Keratinocyte (primary cell): ENCODE data around the gene NPPA. TPM values are rescaled to one million over a fixed set of nuclear protein-coding genes. Genes with fewer than 3 reads are reported as not detected.

ENCODE experiments used
- DNase-seq: peaks from one replicate; pipeline ENCODE4 v3.0.0-alpha.2; 2011; ENCODE audit warnings: low read depth, missing footprints, low spot score
- FAIRE-seq: peaks from 2 replicates; lab custom pipeline; 2011; peaks lifted over from hg19 to GRCh38; lab: Jason Lieb, UNC
- H2AFZ ChIP-seq: 2 replicates; pipeline ENCODE4 v1.6.0; 2012; ENCODE audit warnings: low read length, control low read depth, inconsistent platforms; ENCODE audit not compliant: control insufficient read depth
- H3K27ac ChIP-seq: 2 replicates; pipeline ENCODE4 v1.5.1; 2011; ENCODE audit warnings: low read length; ENCODE audit not compliant: control insufficient read depth, insufficient read depth
- H3K27me3 ChIP-seq: 3 replicates; pipeline ENCODE4 v1.6.0; 2011; ENCODE audit warnings: low read length; ENCODE audit not compliant: control insufficient read depth, insufficient read depth; ENCODE audit errors: extremely low read depth
- H3K36me3 ChIP-seq, 2 experiments: 2 replicates in 1 of 2; 3 replicates in 1 of 2; pipeline ENCODE4 v1.5.1; 2011; ENCODE audit warnings: low read length in 2 of 2, mild to moderate bottlenecking in 1 of 2; ENCODE audit not compliant: control insufficient read depth in 2 of 2, insufficient read depth in 2 of 2; ENCODE audit errors: extremely low read depth in 1 of 2
- H3K4me1 ChIP-seq: 3 replicates; pipeline ENCODE4 v1.5.1; 2011; ENCODE audit warnings: low read length; ENCODE audit not compliant: control insufficient read depth, insufficient read depth; ENCODE audit errors: extremely low read depth
- H3K4me2 ChIP-seq: 3 replicates; pipeline ENCODE4 v1.6.0; 2011; ENCODE audit warnings: low read depth, low read length; ENCODE audit not compliant: control insufficient read depth, insufficient read depth; ENCODE audit errors: extremely low read depth
- H3K4me3 ChIP-seq, 3 experiments: fragments of 200-600 bp in 1 of 3; sonication (generic) in 1 of 3; 2 replicates in 2 of 3; 3 replicates in 1 of 3; pipeline ENCODE4 v1.5.1; 2011 to 2016; ENCODE audit warnings: low read length in 3 of 3, mild to moderate bottlenecking in 3 of 3, control low read depth in 2 of 3, inconsistent platforms in 1 of 3, low read depth in 1 of 3, mixed read lengths in 1 of 3, mixed run types in 1 of 3, moderate library complexity in 1 of 3; ENCODE audit not compliant: control insufficient read depth in 2 of 3, insufficient read depth in 2 of 3; ENCODE audit errors: extremely low read depth in 1 of 3
- H3K79me2 ChIP-seq: 2 replicates; pipeline ENCODE4 v1.6.0; 2012; ENCODE audit warnings: low read length; ENCODE audit not compliant: control insufficient read depth, insufficient read depth
- H3K9ac ChIP-seq: 3 replicates; pipeline ENCODE4 v1.6.0; 2011; ENCODE audit warnings: low read length; ENCODE audit not compliant: control insufficient read depth, insufficient read depth; ENCODE audit errors: extremely low read depth
- H3K9me1 ChIP-seq: 3 replicates; pipeline ENCODE4 v1.6.0; 2011; ENCODE audit warnings: low read length; ENCODE audit not compliant: control insufficient read depth, insufficient read depth; ENCODE audit errors: extremely low read depth
- H3K9me3 ChIP-seq: 2 replicates; pipeline ENCODE4 v1.5.1; 2012; ENCODE audit warnings: low read depth, low read length; ENCODE audit not compliant: control insufficient read depth
- H4K20me1 ChIP-seq: 3 replicates; pipeline ENCODE4 v1.6.0; 2011; ENCODE audit warnings: low read length; ENCODE audit not compliant: control insufficient read depth, insufficient read depth; ENCODE audit errors: extremely low read depth
- EZH2 ChIP-seq: IDR thresholded peaks from one replicate; pipeline ENCODE4 v1.6.1; 2012; ENCODE audit warnings: inconsistent platforms, mild to moderate bottlenecking, low read length, moderate library complexity
- dilution Hi-C: fragments of 300-500 bp; cut with MboI; formaldehyde crosslinking; loops from one replicate; pipeline ENCODE4 v1.7.0; 2020; ENCODE audit warnings: low sequenced_read_pairs; ENCODE audit not compliant: extremely low pct_ligation_motif_present
- polyA plus RNA-seq, 5 experiments: library from polyadenylated mRNA; depleted of rRNA in 3 of 5; stranded (reverse) in 3 of 5; stranded (forward) in 1 of 5; unstranded in 1 of 5; fragments of >200 nt; gene quantifications; 1 replicate in 1 of 5; 2 replicates in 3 of 5; 3 replicates in 1 of 5; pipeline versions ENCODE4 v1.2.1 to v1.2.3, GENCODE V29; 2011 to 2012; ENCODE audit warnings: missing spikeins in 2 of 5, low read depth in 1 of 5, low replicate concordance in 1 of 5
- TF ChIP-seq, protein P1 (sequence below), 3 experiments: IDR thresholded peaks in 1 of 3; conservative IDR thresholded peaks in 1 of 3; optimal IDR thresholded peaks in 1 of 3; 2 replicates in 2 of 3; 3 replicates in 1 of 3; pipeline versions ENCODE3 to v1.5.1; 2011; ENCODE audit warnings: low read length in 3 of 3, mild to moderate bottlenecking in 3 of 3, moderate library complexity in 2 of 3, control low read depth in 1 of 3, inconsistent platforms in 1 of 3; ENCODE audit not compliant: insufficient read depth in 2 of 3; ENCODE audit errors: extremely low read depth in 1 of 3

The NPPA gene
- polyA plus RNA-seq, 1 donor (not counting 4 experiments of a cell fraction or from before 2014, with no cell fraction given) = not detected

DNA sequence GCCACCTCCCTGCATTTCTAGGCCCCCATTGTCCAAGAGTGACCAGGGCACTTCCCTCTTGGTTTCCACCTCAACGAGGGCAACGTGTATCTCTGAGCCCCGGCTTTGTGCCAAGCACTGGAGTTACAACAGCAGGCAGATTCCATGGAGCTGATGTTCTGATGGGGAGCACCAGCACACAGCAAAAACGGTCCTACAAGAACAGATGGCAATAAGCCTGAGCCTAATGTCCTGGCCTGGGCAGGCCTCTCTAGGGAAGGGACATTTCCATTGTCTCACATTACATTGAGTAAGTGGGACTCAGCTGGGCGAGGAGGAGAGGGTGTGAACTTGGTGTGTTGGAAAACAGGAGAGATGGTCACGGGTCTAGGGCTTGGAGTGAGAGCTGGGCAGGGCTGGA is 38.3 kb upstream of the NPPA start:
- peaks cover 3% of the 10 kb centered on the region for H4K20me1 ChIP-seq
- no peaks in the 10 kb centered on the region for H3K9me1 ChIP-seq
- no peak overlapping the region for H3K4me2 ChIP-seq
- no peak overlapping the region for H2AFZ ChIP-seq
- no peaks in the 10 kb centered on the region for H3K9me3 ChIP-seq
- H3K27ac ChIP-seq = no peak overlapping the region
- dilution Hi-C loops = no loop called here
- no peaks in the 10 kb centered on the region for H3K27me3 ChIP-seq
- DNase-seq (no peak), FAIRE-seq (no peak)
- no peaks in the 10 kb centered on the region for H3K79me2 ChIP-seq
- no peaks in the 10 kb centered on the region for H3K4me1 ChIP-seq
- no peak overlapping the region for H3K4me3 ChIP-seq
- TF ChIP-seq, protein P1, sequence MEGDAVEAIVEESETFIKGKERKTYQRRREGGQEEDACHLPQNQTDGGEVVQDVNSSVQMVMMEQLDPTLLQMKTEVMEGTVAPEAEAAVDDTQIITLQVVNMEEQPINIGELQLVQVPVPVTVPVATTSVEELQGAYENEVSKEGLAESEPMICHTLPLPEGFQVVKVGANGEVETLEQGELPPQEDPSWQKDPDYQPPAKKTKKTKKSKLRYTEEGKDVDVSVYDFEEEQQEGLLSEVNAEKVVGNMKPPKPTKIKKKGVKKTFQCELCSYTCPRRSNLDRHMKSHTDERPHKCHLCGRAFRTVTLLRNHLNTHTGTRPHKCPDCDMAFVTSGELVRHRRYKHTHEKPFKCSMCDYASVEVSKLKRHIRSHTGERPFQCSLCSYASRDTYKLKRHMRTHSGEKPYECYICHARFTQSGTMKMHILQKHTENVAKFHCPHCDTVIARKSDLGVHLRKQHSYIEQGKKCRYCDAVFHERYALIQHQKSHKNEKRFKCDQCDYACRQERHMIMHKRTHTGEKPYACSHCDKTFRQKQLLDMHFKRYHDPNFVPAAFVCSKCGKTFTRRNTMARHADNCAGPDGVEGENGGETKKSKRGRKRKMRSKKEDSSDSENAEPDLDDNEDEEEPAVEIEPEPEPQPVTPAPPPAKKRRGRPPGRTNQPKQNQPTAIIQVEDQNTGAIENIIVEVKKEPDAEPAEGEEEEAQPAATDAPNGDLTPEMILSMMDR (optimal IDR thresholded peaks at IDR 0.05 in 1 of 3, IDR thresholded peaks at IDR 0.05 in 1 of 3, conservative IDR thresholded peaks at IDR 0.05 in 1 of 3; ENCODE audit: extremely low read depth in 1 of 3, insufficient read depth in 2 of 3, low read length in 3 of 3) = no peak
- TF ChIP-seq EZH2 = no peak
- H3K9ac ChIP-seq = no peak overlapping the region
- no peaks in the 10 kb centered on the region for H3K36me3 ChIP-seq

DNA sequence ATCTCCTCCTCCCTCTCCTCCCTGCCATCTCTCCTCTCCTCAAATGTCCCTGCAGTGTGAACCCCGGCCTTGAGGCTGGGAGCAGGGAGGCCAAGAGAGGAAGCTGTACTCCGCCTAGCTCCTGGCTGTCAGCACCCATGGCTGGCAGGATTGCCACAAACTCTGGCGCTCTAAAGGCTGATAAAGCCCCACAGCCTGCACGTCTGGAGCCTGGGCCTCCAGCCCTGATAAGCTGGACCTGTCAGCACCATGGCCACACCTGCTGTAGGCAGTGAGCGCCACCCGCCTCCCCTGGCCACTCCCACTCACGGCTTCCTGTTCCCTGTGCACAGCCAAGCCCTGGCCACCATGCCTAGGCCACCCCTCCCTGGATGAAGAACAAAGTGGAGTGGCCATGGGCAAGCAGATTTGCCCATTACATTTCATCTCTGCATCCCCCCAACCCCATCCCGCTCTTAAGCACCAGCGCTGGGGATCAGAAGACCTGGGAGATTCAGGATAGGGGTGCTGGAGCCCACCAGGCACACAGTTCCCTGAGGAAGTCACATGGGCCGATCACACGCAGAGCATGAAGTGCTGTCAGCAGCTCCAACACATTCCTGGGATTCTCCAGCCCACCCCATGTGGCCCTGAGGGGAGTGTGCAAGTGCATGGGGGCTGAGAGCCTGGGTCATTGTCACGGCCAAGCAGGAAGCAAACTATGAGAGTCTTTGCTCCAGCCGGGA is 35.4 kb upstream of the NPPA start:
- no peak overlapping the region for H3K27ac ChIP-seq
- no peak overlapping the region for H3K4me3 ChIP-seq
- no peaks in the 10 kb centered on the region for H3K27me3 ChIP-seq
- no peaks in the 10 kb centered on the region for H4K20me1 ChIP-seq
- dilution Hi-C loops = no loop called here
- TF ChIP-seq, protein P1 (optimal IDR thresholded peaks at IDR 0.05 in 1 of 3, IDR thresholded peaks at IDR 0.05 in 1 of 3, conservative IDR thresholded peaks at IDR 0.05 in 1 of 3; ENCODE audit: extremely low read depth in 1 of 3, insufficient read depth in 2 of 3, low read length in 3 of 3) = no peak
- no peak for TF ChIP-seq EZH2
- no peaks in the 10 kb centered on the region for H3K9me1 ChIP-seq
- H2AFZ ChIP-seq = no peak overlapping the region
- no peaks in the 10 kb centered on the region for H3K79me2 ChIP-seq
- H3K9ac ChIP-seq = no peak overlapping the region
- no peak overlapping the region for H3K4me2 ChIP-seq
- H3K9me3 ChIP-seq = no peaks in the 10 kb centered on the region
- DNase-seq (no peak), FAIRE-seq (no peak)
- H3K4me1 ChIP-seq = no peaks in the 10 kb centered on the region
- no peaks in the 10 kb centered on the region for H3K36me3 ChIP-seq
